ENCODE results near the gene NAA15.
A peak's percentile ranks its signal among the peaks of the same experiment; 100 is the strongest.
"Not testable (repeated sequence)": the region's sequence is repeated elsewhere in the genome, so short reads cannot be mapped to it uniquely, and the experiment has no call there.

Gene NAA15

DNA sequence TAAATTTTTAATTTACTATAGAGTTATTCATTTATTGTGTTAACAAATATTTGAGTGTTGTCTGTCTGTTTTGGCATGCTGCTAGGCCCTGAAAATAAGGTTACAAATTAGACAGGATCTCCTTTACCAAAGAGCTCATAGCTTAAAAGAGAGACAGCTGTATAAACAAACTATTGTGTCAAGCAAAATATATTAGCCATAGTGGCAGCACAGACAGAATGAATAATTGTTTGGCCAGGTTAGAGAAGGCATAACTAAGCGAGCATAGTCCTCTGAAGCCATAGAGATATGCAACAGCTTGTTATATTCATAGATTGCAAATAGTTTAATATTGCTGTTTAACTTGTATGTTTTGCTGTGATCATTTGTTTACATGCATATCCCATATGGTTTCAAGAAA is 67.7 kb downstream of the NAA15 start:
- no peak for DNase-seq

DNA sequence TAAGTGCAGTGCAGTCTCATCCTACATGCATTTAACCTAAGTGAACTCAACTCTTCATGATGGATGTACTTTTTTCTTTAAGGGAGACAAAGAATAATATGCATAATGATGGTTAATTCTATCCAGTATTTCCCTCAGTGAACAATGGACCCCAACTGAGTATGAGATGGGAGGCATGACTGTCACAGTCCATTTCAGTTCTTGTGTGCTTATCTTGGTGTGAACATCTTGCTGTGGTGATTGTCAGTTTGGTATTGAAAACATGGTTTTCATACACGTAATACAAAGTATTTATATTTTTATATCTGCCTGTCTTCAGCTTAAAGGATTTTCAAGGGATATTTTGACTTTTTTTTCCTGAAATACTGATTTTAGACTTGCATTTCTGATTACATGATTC is 72.9 kb downstream of the NAA15 start:
- no peak for DNase-seq

- DNase-seq, result no peak
Measured at GRCh38 chr4:139386421-139386820, 85.1 kb downstream of the NAA15 start.

DNA sequence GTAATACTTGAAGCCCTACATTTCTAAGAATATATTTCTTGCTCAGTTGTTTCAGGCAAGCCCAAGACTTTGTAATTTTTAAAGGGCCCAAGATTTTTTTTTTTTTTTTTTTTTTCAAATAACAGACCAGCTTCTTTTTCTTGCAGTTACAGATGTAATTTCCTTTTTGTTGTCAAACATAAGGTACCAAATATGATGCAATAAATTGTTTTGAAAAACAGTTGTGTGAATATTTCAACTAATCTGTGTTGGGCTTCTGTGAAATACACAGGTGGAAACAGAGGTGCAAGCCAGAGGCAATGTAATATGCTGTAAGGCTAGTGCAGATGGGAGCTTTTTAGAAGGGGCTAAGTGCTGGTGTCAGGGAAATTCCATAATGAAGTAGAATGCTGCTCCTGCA is 87.8 kb downstream of the NAA15 start:
- no peak for DNase-seq

GRCh38 chr4:139389991-139390390 is 88.7 kb downstream of the NAA15 start:
- DNase-seq, result no peak

DNA sequence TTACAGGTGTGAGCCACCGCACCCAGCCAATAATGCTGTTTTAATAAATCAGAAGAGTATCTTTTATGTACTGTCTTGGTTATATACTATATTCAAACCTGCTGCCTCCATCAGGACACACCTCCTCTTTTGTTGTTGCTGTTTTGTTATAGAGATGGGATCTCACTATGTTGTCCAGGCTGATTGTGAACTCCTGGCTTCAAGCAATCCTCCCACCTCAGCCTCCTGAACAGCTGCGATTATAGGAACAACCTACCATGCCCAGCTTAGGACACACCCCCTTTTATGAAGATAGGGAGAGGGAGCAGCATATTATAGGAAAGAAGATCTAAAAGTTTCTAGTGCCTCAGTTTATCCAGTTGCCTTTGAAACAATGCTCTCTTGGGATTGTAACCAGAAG is 90.4 kb downstream of the NAA15 start:
- DNase-seq, result no peak

GRCh38 chr4:139392797-139393196 is 91.5 kb downstream of the NAA15 start:
- no peak for DNase-seq

- DNase-seq, result no peak
Measured at GRCh38 chr4:139401368-139401767, 100.1 kb downstream of the NAA15 start.

- no peak for DNase-seq
Measured at GRCh38 chr4:139402436-139402835, 101.1 kb downstream of the NAA15 start.

GRCh38 chr4:139403462-139403861 is 102.2 kb downstream of the NAA15 start:
- DNase-seq, result no peak

GRCh38 chr4:139410312-139410711 is 109.0 kb downstream of the NAA15 start:
- no peak for DNase-seq

DNA sequence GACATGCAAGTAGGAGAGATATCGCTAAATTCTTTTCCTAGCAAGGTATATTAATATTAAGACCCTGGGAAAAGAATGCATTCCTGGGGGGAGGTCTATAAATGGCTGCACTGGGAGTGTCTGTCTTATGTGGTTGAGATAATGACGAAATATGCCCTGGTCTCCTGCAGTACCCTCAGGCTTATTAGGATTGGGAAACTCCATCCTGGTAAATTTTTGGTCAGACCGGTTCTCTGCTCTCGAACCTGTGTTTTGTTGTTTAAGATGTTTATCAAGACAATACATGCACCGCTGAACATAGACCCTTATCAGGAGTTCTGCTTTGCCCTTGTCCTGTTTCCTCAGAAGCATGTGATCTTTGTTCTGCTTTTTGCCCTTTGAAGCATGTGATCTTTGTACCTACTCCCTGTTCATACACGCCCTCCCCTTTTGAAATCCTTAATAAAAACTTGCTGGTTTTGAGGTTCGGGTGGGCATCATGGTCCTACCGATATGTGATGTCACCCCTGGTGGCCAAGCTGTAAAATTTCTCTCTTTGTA is 113.4 kb downstream of the NAA15 start:
- DNase-seq, result not testable (repeated sequence)

- DNase-seq, result no peak
Measured at GRCh38 chr4:139416073-139416673, 114.9 kb downstream of the NAA15 start.

DNA sequence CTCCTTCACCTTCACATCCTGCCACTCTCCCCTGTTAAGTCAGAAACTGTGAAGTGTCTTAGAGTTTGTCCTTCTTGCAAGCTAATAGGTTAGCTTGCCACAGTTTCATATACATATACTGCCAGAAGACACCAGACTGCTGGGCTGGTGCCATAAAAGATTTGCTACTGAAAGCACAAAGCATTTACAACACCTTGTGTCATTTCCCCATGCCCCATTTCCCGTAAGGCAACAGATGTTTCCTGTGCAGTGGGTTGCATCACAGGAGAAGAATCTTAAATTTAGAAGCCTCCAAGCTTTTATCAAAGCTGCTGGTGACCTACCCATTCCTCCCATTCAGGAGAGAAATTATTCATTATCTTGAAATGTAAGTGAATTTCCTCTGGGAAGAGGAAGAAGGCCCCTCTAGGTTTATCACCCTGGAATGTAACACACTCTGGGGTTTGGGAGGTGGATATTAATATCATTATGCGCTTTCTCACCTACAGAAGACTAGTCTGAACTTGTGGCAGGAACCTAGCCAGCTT is 118.1 kb downstream of the NAA15 start:
- DNase-seq, result no peak

GRCh38 chr4:139420652-139421051 is 119.3 kb downstream of the NAA15 start:
- DNase-seq, result no peak

DNA sequence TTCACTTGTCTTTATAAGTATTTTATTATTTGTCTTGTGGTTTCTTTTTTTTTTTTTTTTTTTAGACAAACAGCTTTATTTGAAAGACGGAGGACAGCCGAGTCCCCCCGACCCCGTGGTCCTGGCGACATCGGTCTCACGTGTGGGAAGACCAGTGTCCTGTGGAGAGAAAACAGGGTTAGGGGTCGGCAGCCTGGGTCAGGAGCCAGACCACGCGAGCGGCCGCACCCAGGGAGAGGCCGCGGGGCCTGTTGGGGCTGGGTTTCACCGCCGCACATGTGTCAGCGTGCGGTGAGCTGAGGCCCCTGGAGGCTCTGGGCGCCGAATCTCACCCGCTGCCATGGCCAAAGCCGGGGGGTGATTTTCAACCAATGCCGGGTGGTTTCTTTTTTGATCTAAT is 134.8 kb downstream of the NAA15 start:
- no peak for DNase-seq

DNA sequence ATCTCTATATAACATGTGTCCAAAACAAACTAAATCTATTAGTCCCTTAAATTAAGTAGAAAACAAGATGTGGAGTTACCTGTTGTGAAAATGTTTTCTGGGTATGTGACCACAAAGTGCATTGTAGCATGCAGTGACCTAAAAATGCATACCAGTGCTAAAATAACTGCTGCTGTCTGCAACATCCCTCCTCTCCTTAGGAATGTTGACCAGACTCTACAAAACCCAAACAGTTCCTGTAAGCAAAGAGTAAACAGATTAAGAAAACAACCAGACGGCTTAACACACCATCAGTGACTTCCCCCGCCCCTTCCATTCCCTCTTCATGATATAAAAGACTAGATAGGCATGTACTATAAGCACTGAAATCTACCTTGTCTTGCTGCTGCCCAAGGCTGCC is 136.8 kb downstream of the NAA15 start:
- DNase-seq, result no peak

GRCh38 chr4:139441029-139441428 is 139.7 kb downstream of the NAA15 start:
- no peak for DNase-seq

DNA sequence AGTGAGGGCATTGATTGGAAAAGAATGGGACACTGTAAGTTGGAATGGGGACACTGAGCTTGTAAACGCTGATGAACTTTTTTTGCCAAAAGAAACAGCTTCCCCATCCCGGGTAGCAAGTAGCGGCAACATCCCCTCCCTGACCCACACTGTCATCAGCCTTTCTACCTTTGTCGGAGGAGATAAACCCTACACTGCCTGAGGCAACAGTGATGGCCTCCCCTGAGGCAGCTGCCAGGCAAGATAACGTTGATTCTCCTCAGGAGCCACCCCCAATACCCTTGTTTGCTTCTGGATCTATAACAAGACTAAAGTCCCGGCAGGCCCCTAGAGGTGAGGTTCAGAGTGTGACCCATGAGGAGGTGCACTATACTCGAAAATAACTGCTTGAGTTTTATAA is 142.4 kb downstream of the NAA15 start:
- DNase-seq, result no peak

DNA sequence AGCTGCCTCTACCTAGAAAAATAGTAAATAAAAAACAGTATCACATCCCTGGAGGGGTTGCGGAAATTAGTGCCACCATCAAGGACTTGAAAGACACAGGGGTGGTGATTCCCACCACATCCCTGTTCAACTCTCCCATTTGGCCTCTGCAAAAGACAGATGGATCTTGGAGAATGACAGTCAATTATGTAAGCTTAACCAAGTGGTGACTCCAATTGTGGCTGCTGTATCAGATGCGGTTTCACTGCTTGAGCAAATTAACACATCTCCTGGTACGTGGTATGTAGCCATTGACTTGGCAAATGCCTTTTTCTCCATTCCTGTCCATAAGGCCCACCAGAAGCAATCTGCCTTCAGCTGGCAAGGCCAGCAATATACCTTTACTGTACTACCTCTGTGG is 143.6 kb downstream of the NAA15 start:
- DNase-seq, result not testable (repeated sequence)

GRCh38 chr4:139447078-139447477 is 145.8 kb downstream of the NAA15 start:
- DNase-seq, result not testable (repeated sequence)

- DNase-seq, result no peak
Measured at GRCh38 chr4:139450586-139450985, 149.3 kb downstream of the NAA15 start.

DNA sequence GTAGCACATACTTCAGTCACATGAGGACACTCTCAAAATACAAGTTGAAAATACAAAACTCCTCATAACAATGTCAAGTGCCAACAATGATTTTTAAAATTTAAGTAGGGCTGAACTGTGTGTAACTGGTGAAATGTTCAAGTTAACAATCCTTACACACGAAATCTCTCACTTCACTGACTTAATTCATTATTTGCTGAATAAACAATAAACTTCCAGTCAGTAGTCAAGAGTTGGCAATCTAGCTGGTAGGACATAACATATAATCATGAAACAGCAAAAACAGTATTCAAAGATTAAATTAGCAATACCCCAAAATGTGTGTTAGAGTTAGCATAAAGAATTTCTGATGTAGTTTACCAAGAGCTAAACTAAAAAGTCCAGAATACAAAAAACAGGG is 150.7 kb downstream of the NAA15 start:
- no peak for DNase-seq

GRCh38 chr4:139453041-139453370 is 151.7 kb downstream of the NAA15 start:
- DNase-seq, result peak; percentile 87

Data from activated effector memory CD4-positive, alpha-beta T cell treated with anti-CD3 and anti-CD28 coated beads, Interleukin-2, amount 50 U/mL, for 16 hours (primary cell).